ENCODE results near the gene CXCL1.

GRCh38 chr4:73860181-73860580 is 9.0 kb upstream of the CXCL1 start:
- TF ChIP-seq CTCF (IDR thresholded peaks at IDR 0.05; ENCODE audit: insufficient read depth, low read length, poor library complexity, severe bottlenecking) (no peak), EZH2phosphoT487 (conservative IDR thresholded peaks at IDR 0.05; ENCODE audit: low read length) (no peak)
